ENCODE data around the gene NEURL1B.
A peak's percentile ranks its signal among the peaks of the same experiment; 100 is the strongest.

NEURL1B gene

GRCh38 chr5:172740428-172741205 is 99.6 kb downstream of the NEURL1B start:
- peak; percentile 67 for DNase-seq

Measured in CD4-positive, alpha-beta T cell treated with Interleukin-15 for 1 hour (primary cell).